NCI-H146 treated with DMSO at 0.1 percent for 48 hours (cell line): ENCODE results near the gene ANKK1.

Source experiments
- DNase-seq: peaks from one replicate; lab custom pipeline; 2025; ENCODE audit not compliant: unreplicated experiment; lab: John Stamatoyannopoulos, UW

The ANKK1 gene

GRCh38 chr11:113407163-113407562, 19.6 kb downstream of the ANKK1 start:
- DNase-seq: no peak

DNA sequence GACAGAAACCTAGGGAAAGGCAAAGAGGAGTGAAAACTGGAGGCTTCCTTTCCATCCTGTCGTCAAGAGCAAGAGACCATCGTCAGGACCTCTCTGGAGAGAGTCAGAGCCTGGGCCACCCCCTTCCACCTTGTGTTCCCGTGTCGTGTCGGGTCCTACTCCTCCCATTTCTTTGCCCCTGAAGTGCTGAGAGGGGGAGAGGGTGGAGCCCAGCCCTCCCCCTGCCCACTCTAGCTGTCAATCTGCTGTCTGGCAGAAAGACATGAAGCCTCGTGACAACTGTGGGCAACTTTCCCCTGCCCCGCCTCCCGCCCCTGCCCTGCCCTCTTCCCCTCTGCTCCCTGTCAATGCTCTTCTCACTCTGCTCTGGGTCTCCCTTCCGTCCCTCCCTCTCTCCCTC, 20.6 kb downstream of the ANKK1 start:
- no peak for DNase-seq

DNA sequence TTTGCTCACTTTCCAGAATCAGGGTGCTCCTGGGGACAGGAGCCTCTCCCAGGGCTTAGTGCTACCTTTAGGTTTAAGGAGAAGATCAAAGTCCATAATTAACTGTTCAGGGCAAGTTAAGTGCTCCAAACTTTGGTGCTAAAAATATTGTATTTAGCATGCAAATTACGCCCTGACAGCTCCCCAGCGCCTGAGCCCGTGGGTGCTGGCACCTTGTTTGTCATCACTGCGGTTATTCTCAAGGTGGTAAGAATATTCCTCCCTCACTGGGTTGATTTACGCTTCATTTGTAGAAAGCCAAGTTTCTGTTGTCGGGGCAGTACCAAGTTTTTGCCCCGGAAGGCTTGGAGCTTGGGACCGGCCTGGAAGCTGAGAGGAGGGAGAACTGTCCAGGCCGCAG, 21.3 kb downstream of the ANKK1 start:
- DNase-seq: no peak

- no peak for DNase-seq
These were observed 21.9 kb downstream of the ANKK1 start for GRCh38 chr11:113409526-113409925.

DNA sequence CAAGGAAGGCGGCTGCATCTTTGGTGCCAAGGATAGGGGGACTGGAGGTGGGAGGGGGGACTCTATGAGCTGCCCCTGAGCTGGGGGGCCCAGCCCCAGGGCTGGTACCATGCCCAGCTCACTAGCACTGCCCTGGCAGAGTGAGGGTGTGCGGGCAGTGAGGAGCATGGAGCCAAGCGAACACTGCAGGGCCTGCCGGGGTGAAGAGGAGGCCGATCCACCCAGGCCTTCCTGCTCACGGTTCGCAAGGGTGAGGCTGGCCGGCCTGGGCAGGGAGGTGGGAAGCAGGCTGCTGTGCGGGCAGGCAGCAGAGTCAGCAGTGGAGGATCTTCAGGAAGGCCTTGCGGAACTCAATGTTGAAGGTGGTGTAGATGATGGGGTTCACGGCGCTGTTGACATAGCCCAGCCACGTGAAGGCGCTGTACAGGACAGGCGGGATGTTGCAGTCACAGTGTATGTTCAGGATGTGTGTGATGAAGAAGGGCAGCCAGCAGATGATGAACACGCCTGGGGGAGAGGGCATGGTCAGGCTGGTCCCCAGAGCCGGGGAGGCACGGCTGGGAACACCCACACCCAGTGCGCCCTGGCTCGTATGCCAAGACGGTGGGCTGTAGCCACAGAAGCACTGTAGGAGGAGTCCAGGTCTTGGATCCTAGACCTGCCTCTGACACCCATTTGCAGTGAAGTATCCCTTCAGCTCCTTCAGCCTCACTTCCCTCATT, 23.0 kb downstream of the ANKK1 start:
- no peak for DNase-seq

DNA sequence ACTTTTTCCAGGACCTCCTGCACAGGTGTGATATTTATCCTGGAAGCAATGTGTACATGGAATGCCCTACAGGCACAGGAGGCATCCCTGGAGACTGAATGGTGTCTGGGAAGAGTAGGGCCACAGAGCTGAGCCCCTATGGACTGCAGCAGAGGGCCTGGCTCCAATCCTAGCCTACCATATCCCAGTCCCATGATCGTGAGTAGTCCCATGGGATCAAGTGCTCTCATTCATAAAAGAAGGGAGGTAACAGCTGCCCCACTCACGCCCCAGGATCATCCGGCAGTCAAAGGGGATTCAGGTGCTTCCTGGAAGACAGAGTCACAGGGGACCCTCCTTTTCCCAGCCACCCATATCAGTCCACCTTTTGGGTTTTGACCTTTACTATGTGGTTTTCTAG, 24.0 kb downstream of the ANKK1 start:
- no peak for DNase-seq

- DNase-seq: no peak
These were observed 25.1 kb downstream of the ANKK1 start for GRCh38 chr11:113412675-113413074.

- DNase-seq: no peak
These were observed 27.8 kb downstream of the ANKK1 start for GRCh38 chr11:113415343-113415742.

GRCh38 chr11:113417428-113417827, 29.8 kb downstream of the ANKK1 start:
- no peak for DNase-seq

- DNase-seq: no peak
These were observed 31.9 kb downstream of the ANKK1 start for GRCh38 chr11:113419454-113420003.

- no peak for DNase-seq
These were observed 33.2 kb downstream of the ANKK1 start for GRCh38 chr11:113420808-113421207.

DNA sequence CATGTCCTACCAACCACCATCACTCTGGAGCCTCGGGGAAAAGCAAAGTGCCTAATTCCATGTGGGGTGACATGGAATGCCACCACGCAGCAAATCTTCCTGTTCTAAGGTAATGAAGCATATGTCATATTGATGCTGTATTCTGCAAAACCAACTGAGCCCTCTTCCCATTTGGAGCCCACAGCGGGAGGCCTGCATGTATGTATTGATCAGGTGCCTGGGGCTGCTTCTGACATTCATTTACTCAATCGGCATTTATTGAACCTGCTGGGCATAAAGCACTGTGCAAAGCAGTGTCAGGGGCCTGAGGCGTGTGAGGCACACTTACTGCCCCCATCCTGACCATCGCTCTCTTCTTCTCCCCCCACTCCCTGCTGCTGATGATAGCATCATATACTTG, 39.1 kb downstream of the ANKK1 start:
- DNase-seq: peak; percentile 58

- DNase-seq: no peak
These were observed 44.2 kb downstream of the ANKK1 start for GRCh38 chr11:113431746-113432145.

DNA sequence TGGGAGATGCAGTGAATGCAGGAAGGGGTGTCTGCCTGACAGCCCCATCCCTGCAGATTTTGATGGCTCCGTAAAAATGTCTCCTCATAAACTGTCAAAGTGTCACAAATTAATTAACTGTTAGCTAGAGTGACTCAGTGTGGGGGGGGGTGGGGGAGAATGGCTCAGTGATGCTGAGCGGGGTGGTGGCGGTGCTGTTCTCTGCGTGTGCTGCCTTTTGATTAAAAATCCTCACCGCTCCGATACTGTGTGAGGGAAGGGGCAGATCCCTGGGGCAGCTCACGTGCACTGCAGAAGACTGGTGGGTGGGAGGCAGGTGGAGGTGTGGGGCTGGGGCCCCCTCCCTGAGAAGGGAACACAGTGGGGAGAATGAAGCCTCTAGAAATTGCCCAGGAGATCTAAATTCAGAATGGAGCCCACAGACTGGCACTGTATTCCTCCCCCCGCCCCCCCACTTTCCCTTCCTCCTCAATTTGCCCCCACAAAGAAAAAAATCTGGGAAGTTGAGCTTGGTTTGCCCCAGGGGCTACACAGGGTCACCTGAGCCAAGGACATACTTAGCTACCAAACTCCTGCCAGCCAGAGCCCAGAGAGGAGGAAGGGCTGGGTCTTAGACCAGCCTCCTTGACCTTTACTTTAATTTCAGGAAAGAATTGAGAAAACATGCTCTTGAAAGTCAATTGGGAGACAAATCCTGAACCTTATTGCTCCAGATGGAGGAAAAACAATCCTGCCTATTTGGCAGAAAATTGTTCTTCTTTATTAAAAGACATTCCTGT, 47.8 kb downstream of the ANKK1 start:
- DNase-seq: no peak

DNA sequence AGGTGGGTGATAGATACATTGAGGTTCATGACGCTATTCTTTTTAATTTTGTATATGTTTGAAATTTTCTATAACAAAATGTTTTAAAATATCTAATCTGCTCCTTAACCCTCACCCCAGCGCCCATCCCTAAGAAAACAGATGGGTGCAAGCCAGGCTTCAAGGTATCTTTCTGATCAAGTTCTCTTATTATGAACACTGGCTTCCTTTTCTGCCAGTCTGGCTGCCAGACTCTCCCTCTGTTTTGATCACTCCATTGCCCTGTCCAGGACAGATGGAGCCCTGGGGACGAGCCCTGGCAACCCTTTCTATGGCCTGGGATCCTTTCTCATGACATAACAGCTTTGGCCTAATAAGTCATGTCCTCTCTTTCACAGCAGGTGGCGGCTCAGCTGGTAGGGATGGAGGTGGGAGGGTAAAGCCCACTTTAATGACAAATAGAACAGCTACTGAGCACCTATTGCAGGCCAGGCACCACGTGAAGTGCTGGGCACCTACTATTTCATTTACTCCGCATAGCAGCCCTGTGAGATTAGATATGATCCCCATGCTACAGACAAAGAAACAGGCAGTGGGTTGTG, 49.2 kb downstream of the ANKK1 start:
- no peak for DNase-seq

- no peak for DNase-seq
These were observed 53.2 kb downstream of the ANKK1 start for GRCh38 chr11:113440816-113441215.

GRCh38 chr11:113444502-113445123, 57.0 kb downstream of the ANKK1 start:
- no peak for DNase-seq

- no peak for DNase-seq
These were observed 58.5 kb downstream of the ANKK1 start for GRCh38 chr11:113446112-113446511.

GRCh38 chr11:113446938-113447337, 59.4 kb downstream of the ANKK1 start:
- peak; percentile 79 for DNase-seq

GRCh38 chr11:113447621-113448315, 60.2 kb downstream of the ANKK1 start:
- DNase-seq: no peak

DNA sequence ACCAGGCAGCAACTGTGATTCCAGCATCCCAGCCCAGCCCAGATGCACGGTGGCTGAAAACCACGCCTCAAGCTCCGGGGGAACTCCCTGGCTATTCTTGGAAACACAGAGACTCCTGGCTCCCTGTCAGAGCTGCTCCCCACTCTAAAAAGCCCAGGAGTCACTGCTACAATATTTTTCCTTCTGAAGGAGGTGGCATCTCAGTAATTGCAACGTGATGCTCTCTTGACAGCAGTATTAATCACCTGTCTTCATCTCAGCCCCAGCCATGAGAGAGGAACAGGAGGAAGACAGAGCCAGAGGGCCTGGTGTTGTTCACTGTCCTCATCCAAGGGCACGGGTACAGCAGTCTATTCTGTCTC, 60.7 kb downstream of the ANKK1 start:
- no peak for DNase-seq
